Right kidney (tissue), 1 donor: ENCODE measurements around the gene MMP19.
A peak's percentile ranks its signal among the peaks of the same experiment; 100 is the strongest.
"Not testable (repeated sequence)": the region's sequence is repeated elsewhere in the genome, so short reads cannot be mapped to it uniquely, and the experiment has no call there.

Source experiments
- DNase-seq: peaks from one replicate; pipeline ENCODE4 v3.0.0-alpha.2; 2016

Gene MMP19

GRCh38 chr12:55844961-55845360 is 2.2 kb upstream of the MMP19 start:
- no peak for DNase-seq

GRCh38 chr12:55843431-55843830 is 695 bp upstream of the MMP19 start:
- no peak for DNase-seq

DNA sequence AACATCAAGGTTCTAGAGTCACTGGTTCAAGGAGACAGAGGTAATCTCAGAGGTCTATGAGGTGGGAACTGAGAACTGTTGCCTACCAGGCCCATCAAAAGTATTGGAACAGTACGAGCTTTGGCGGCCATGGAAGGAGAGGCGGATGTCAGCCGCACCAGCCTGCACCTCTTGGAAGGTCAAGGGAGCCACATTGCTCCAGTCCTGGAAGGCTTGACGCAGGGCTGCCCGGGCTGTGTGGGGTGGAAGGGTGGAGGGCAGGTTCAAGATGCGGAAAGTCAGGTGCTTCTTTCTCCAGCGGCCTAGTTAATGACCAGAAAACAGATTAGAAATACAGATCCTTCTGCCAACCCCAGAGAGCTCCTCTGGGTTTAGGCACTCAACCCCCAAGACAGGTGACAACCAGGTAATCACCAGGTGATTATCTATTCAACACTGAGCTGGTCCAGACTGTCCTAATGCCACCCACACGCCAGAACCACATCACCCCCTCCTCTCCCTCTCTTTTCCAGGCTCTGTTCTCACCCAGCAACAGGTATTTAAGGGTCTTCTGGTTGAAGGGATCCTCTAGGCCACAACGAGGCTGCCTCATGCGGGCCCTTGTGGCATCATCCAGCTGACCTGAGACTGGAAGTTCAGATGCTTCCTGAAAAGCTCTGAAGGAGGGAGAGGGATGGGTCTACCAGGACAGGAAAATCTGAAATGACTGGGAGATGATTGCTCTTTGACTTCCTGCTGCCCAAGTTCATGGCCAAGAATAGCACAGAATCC is 2.0 kb downstream of the MMP19 start:
- no peak for DNase-seq

DNA sequence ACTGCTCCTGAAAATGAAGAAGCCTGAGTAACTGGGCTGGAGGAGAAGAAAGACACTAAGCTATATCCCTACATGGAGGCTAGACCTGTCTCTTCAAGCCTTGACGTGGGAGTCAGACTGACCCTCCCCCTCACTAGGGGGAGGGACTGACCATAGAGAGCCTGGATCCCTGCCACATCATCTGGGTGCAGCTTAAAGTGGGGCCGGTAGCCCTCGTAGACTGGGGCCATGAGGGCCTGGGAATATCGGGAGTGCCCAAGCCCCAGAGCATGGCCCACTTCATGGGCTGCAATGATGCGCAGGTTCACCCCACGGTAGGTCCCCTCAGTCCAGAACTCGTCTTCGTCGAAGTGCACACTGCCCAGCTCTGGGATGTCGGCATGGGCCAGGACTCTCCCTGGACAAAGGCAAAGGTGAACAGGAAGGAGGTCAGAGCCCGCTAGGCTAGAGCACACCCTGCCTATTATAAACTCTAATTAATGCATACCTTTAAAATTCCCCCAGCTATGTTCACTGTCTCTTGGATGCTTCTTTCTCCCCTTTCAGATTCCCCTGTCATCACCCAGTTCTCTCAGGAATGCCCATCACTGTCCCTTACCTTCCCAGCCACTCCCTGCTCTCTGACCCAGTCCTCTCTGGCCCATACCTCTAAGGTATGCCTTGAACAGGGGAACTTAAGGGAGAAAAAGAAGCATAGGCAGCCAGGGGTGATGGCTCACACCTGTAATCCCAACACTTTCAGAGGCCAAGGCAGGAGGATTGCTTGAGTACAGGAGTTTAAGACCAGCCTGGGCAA is 3.2 kb downstream of the MMP19 start:
- DNase-seq = no peak

DNA sequence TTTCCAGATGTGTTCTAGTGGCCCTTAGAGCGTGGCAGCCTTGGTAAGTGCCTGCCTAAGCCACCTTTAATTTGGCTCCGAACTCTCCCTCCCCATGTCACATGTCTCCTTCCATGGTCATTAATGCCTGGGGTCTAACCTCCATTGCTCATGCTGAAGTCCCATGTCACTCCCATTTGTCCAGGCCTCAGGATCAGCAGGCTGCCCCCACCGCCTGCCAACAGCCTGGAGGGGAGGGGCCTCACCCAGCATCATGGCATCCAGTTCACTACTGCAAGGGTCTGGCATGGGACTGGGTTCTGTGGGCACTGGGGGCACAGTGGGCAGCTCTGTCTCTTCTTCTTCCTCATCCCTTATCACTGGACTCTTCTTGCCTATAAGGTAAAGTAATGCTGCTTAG is 4.4 kb downstream of the MMP19 start:
- no peak for DNase-seq

- not testable (repeated sequence) for DNase-seq
Measured at GRCh38 chr12:55834400-55834799, 8.3 kb downstream of the MMP19 start.

GRCh38 chr12:55833056-55833455 is 9.7 kb downstream of the MMP19 start:
- DNase-seq = no peak

- DNase-seq = no peak
Measured at GRCh38 chr12:55831447-55831815, 11.3 kb downstream of the MMP19 start.

- peak; percentile 97 for DNase-seq
Measured at GRCh38 chr12:55830601-55831446, 11.9 kb downstream of the MMP19 start.

- peak; percentile 94 for DNase-seq
Measured at GRCh38 chr12:55829967-55830600, 12.7 kb downstream of the MMP19 start.

GRCh38 chr12:55828357-55828756 is 14.4 kb downstream of the MMP19 start:
- DNase-seq = no peak

DNA sequence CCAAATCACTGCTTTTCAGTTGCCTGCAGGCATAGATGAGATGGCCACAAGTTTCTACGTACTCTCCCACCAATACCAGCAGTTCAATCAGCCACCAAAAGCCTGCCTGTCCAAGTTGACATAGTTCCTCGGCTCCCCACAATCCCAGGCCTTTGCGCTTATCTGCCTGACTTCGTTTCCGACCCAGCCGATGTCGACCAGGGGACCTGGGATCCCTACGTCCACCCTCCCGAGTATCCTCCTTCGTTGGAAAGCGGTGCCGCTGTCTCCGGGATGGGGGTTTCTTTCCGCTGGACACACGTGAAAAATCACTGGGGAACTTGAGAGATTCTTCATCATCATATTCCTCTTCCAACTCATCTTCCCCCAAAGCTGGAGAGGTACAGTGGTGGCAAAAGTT is 14.9 kb downstream of the MMP19 start:
- no peak for DNase-seq

DNA sequence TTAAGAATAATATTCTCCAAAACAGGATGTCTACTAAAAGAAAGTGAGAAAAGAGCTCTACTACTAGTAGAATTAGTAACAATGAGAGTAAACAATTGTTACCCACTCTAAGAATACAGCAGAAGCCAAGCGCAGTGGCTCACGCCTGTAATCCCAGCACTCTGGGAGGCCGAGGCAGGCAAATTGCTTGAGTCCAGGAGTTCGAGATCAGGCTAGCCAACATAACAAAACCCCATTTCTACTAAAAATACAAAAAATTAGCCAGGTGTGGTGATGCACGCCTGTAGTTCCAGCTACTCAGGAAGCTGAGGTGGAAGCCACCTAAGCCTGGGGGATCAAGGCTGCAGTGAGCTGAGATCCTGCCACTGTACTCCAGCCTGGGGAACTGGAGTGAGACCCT is 18.0 kb downstream of the MMP19 start:
- no peak for DNase-seq

DNA sequence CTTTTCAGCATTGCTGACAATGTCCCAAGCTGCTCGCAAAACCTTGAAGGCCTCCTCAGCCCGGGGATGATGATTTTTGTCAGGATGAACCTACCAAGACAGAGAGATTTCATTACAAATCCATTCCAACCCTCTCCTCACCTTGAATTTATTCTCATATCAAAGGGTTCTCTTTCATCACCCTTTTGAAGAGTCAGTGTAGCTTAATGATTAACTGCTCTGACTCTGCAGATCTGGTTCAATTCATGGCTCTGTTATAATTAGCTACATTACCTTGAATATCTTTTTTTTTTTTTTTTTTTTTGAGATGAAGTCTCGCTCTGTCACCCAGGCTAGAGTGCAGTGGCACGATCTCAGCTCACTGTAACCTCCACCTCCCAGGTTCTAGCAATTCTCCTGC is 19.3 kb downstream of the MMP19 start:
- DNase-seq = no peak

DNA sequence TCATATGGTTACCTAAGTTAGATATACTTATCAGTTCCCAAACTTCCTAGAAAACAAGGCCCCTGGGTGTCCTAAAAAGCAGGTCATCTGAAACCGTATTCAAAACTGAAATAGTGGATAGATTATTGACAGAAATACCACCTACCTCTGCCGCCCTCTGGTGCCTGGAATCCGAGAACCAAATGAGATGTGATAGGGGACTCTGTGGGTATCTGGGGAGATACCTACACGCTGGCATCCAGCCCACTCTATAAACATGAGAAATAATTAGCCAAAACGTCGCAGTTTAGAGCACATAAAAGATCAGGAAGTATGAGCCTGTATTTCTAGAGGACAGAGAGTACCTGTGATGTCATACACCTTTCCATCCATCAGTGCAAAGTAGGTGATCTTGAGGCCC is 20.5 kb downstream of the MMP19 start:
- no peak for DNase-seq

- DNase-seq = no peak
Measured at GRCh38 chr12:55820679-55821078, 22.1 kb downstream of the MMP19 start.

- DNase-seq = no peak
Measured at GRCh38 chr12:55818886-55819285, 23.9 kb downstream of the MMP19 start.

- no peak for DNase-seq
Measured at GRCh38 chr12:55818140-55818728, 24.5 kb downstream of the MMP19 start.

DNA sequence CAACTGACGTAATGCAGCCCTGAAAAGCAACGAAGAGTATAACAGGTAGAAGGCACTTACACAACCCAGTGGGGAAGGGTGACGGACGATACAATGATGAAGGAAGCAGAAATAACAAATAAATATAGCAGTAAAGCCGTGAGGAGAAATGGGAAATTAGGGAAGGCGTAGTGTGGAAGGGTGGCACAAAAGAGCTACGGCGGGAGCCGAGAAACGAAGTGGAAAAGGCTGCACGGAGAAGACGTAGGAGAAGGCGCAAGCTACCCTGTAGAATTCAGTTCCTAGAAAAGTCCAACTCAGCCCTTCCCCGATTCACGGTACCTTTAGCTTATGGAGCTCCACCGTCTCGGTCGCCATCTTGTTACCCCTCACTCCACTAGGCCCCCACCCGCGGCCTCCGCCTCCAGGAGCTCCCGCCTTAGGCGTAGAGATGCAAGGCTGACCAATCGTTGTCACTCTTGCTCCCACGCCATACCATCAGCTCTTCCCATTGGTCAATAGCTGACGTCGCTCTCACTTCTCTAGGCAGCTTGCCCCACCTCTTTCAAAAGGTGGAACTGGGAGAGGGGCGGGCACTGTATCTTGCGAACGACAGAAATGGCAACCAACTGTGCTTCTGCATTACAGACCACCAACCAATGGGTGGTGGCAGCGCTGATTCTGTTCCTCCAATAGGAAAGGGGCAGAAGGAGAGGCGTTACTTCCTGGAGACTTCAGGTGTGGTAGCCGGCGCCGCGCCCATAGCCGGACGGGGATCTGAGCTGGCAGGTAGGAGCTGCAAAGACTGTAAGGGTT is 25.2 kb downstream of the MMP19 start, which contains the start of the genes ORMDL2 and SARNP:
ORMDL2 (plus strand) TSS at position 697 of the 795 bp plus-strand sequence. CDS start 959 bp downstream, outside the sequence.
SARNP (minus strand) TSS at position 380 of the 795 bp plus-strand sequence; CDS start at position 357, 23 bp downstream.
- peak; percentile 91 for DNase-seq

GRCh38 chr12:55816881-55817344 is 25.8 kb downstream of the MMP19 start:
- peak; percentile 64 for DNase-seq

GRCh38 chr12:55815473-55815872 is 27.3 kb downstream of the MMP19 start:
- no peak for DNase-seq
